IMR-90 (cell line): ENCODE data around the gene CAPSL. TPM values are rescaled to one million over a fixed set of nuclear protein-coding genes. Genes with fewer than 3 reads are reported as not detected.

Experiments
- ATAC-seq: fragments of 200-7000 bp; cut with Tn5 transposase; 2 replicates; pipeline ENCODE4 v1.9.1; 2020; ENCODE audit warnings: low read depth, mild to moderate bottlenecking, moderate library complexity
- BruUV-seq: library from RNA; stranded (reverse); fragments of 400-500 nt; replicated peaks from 2 replicates; lab custom pipeline; 2021; lab: Mats Ljungman, UMichigan
- CTCF ChIA-PET: fragments of 300-600 bp; formaldehyde crosslinking; extraction: SDS; loops from one replicate; lab custom pipeline; 2021; ENCODE audit warnings: antibody characterized with exemption; lab: Yijun Ruan, JAX
- POLR2A ChIA-PET: fragments of 300-600 bp; sonication (Branson Sonifier 250); formaldehyde crosslinking; loops from one replicate; lab custom pipeline; 2022; ENCODE audit warnings: antibody characterized with exemption; ENCODE audit not compliant: unreplicated experiment; lab: Charles Lee
- DNase-seq: peaks from one replicate; pipeline ENCODE4 v3.0.0; 2013
- H2AFZ ChIP-seq: replicated peaks from 2 replicates; pipeline ENCODE3; 2013; ENCODE audit warnings: low read length, mild to moderate bottlenecking; ENCODE audit not compliant: poor library complexity
- H2AK5ac ChIP-seq: 2 replicates; pipeline ENCODE4 v1.6.1; 2013; ENCODE audit warnings: low read depth, low read length, inconsistent platforms
- H2AK9ac ChIP-seq: replicated peaks from 2 replicates; pipeline ENCODE3; 2013; ENCODE audit warnings: mild to moderate bottlenecking, low read depth, low read length, moderate library complexity; ENCODE audit not compliant: poor library complexity
- H2BK120ac ChIP-seq: 2 replicates; pipeline ENCODE4 v1.6.1; 2013; ENCODE audit warnings: low read depth, low read length, inconsistent platforms
- H2BK15ac ChIP-seq: 3 replicates; pipeline ENCODE4 v1.6.1; 2013; ENCODE audit warnings: low read depth, low read length, inconsistent platforms
- H2BK20ac ChIP-seq: 2 replicates; pipeline ENCODE4 v1.6.1; 2013; ENCODE audit warnings: low read depth, mild to moderate bottlenecking, inconsistent platforms, low read length, moderate library complexity
- H2BK5ac ChIP-seq: 2 replicates; pipeline ENCODE4 v1.6.1; 2013; ENCODE audit warnings: mild to moderate bottlenecking, low read depth, low read length, inconsistent platforms; ENCODE audit not compliant: poor library complexity, severe bottlenecking
- H3K14ac ChIP-seq: replicated peaks from 2 replicates; pipeline ENCODE4 v1.6.1; 2013; ENCODE audit warnings: low read depth, low read length, inconsistent platforms
- H3K18ac ChIP-seq: 2 replicates; pipeline ENCODE4 v1.6.1; 2013; ENCODE audit warnings: low read depth, low read length, control low read depth
- H3K23ac ChIP-seq: 2 replicates; pipeline ENCODE4 v1.6.1; 2013; ENCODE audit warnings: low read depth, low read length, inconsistent platforms
- H3K27ac ChIP-seq: 2 replicates; pipeline ENCODE4 v1.5.1; 2013; ENCODE audit warnings: mild to moderate bottlenecking, control low read depth, low read length; ENCODE audit not compliant: insufficient read depth
- H3K27me3 ChIP-seq: 2 replicates; pipeline ENCODE4 v1.6.1; 2013; ENCODE audit warnings: low read length; ENCODE audit not compliant: control insufficient read depth, insufficient read depth
- H3K36me3 ChIP-seq: 2 replicates; pipeline ENCODE4 v1.6.1; 2013; ENCODE audit warnings: low read length, mixed read lengths; ENCODE audit not compliant: control insufficient read depth, insufficient read depth
- H3K4ac ChIP-seq: 2 replicates; pipeline ENCODE4 v1.6.1; 2013; ENCODE audit warnings: low read depth, low read length, inconsistent platforms
- H3K4me1 ChIP-seq: 2 replicates; pipeline ENCODE4 v1.6.1; 2013; ENCODE audit warnings: low read length, mixed read lengths; ENCODE audit not compliant: control insufficient read depth, insufficient read depth
- H3K4me2 ChIP-seq: 2 replicates; pipeline ENCODE4 v1.6.1; 2013; ENCODE audit warnings: low read depth, mild to moderate bottlenecking, control low read depth, low read length, moderate library complexity
- H3K4me3 ChIP-seq: 2 replicates; pipeline ENCODE4 v1.5.1; 2013; ENCODE audit warnings: low read depth, mild to moderate bottlenecking, control low read depth, low read length, moderate library complexity; ENCODE audit not compliant: insufficient read depth
- H3K56ac ChIP-seq: 2 replicates; pipeline ENCODE4 v1.6.1; 2013; ENCODE audit warnings: low read length, inconsistent platforms; ENCODE audit not compliant: insufficient read depth; ENCODE audit errors: extremely low read depth
- H3K79me1 ChIP-seq, 2 experiments: 2 replicates each; pipeline ENCODE4 v1.6.1; 2013; ENCODE audit warnings: low read length in 2 of 2, inconsistent platforms in 1 of 2, low read depth in 1 of 2
- H3K9ac ChIP-seq: 2 replicates; pipeline ENCODE4 v1.6.1; 2013; ENCODE audit warnings: low read depth, low read length, control low read depth
- H3K9me1 ChIP-seq: 2 replicates; pipeline ENCODE4 v1.6.1; 2013; ENCODE audit warnings: low read length, inconsistent platforms; ENCODE audit not compliant: insufficient read depth
- H3K9me3 ChIP-seq: 2 replicates; pipeline ENCODE4 v1.6.1; 2013; ENCODE audit warnings: low read length; ENCODE audit not compliant: control insufficient read depth, insufficient read depth
- H4K20me1 ChIP-seq: 2 replicates; pipeline ENCODE4 v1.6.1; 2013; ENCODE audit warnings: low read length, inconsistent platforms; ENCODE audit not compliant: insufficient read depth
- H4K5ac ChIP-seq: 2 replicates; pipeline ENCODE4 v1.6.1; 2013; ENCODE audit warnings: mild to moderate bottlenecking, low read depth, low read length, control low read depth
- H4K8ac ChIP-seq, 2 experiments: 2 replicates each; pipeline ENCODE4 v1.6.1; 2013; ENCODE audit warnings: low read depth in 2 of 2, low read length in 2 of 2, control low read depth in 1 of 2, inconsistent platforms in 1 of 2
- H4K91ac ChIP-seq: 2 replicates; pipeline ENCODE4 v1.6.1; 2013; ENCODE audit warnings: low read depth, low read length, inconsistent platforms; ENCODE audit not compliant: insufficient read depth
- BHLHE40 ChIP-seq: fragments of 150-350 bp; IDR thresholded peaks from 2 replicates; pipeline ENCODE4 v1.6.1; 2016; ENCODE audit warnings: mild to moderate bottlenecking, low read depth, low read length
- CEBPB ChIP-seq: IDR thresholded peaks from 2 replicates; pipeline ENCODE4 v1.6.1; 2012; ENCODE audit warnings: low read depth, low read length, improper control_type of control experiment
- CHD1 ChIP-seq: IDR thresholded peaks from 2 replicates; pipeline ENCODE4 v1.6.1; 2012; ENCODE audit warnings: low read depth, low read length, improper control_type of control experiment
- MAZ ChIP-seq: IDR thresholded peaks from 2 replicates; pipeline ENCODE4 v1.6.1; 2012; ENCODE audit warnings: low read depth, mild to moderate bottlenecking, low read length, improper control_type of control experiment, moderate library complexity, borderline replicate concordance
- NFE2L2 ChIP-seq: fragments of 150-350 bp; IDR thresholded peaks from 2 replicates; pipeline ENCODE4 v1.6.1; 2016; ENCODE audit warnings: low read depth, mild to moderate bottlenecking, low read length
- POLR2A ChIP-seq: IDR thresholded peaks from 2 replicates; pipeline ENCODE4 v1.6.1; 2012; ENCODE audit warnings: mild to moderate bottlenecking, low read depth, low read length
- RAD21 ChIP-seq: IDR thresholded peaks from 2 replicates; pipeline ENCODE4 v1.6.1; 2012; ENCODE audit warnings: low read length, improper control_type of control experiment
- RCOR1 ChIP-seq: IDR thresholded peaks from 2 replicates; pipeline ENCODE4 v1.6.1; 2012; ENCODE audit warnings: mild to moderate bottlenecking, low read length, improper control_type of control experiment; ENCODE audit not compliant: insufficient replicate concordance
- SMC3 ChIP-seq: fragments of 150-350 bp; IDR thresholded peaks from 2 replicates; pipeline ENCODE4 v1.6.1; 2016; ENCODE audit warnings: low read depth, mild to moderate bottlenecking, antibody characterized with exemption, low read length, moderate library complexity
- WGBS, 2 experiments: methylation state at CpG; one replicate each; pipeline versions ENCODE4 v1.1.5 to v1.1.7; 2013; ENCODE audit warnings: missing lambda C conversion rate in 2 of 2; ENCODE audit not compliant: insufficient read length in 1 of 2; ENCODE audit errors: extremely low coverage in 2 of 2; 5-methylcytosine and 5-hydroxymethylcytosine counted together
- dilution Hi-C: fragments of 300-500 bp; cut with HindIII; formaldehyde crosslinking; loops from one replicate; pipeline ENCODE4 v1.14.3; 2018; ENCODE audit warnings: low sequenced_read_pairs; ENCODE audit not compliant: unreplicated experiment
- in situ Hi-C: fragments of 300-500 bp; cut with MboI; formaldehyde crosslinking; loops from 3 replicates; pipeline ENCODE4 v1.14.3; 2019; ENCODE audit warnings: low sequenced_read_pairs, inconsistent platforms, mixed read lengths
- intact Hi-C: fragments of 100-400 bp; cut with micrococcal nuclease; formaldehyde crosslinking; loops from 2 replicates; pipeline ENCODE4 v1.10.0; 2022
- polyA plus RNA-seq, 3 experiments: library from polyadenylated mRNA; depleted of rRNA; stranded (reverse); fragments of >200 nt; gene quantifications; 2 replicates each; pipeline ENCODE4 v1.2.3, GENCODE V29; 2012; ENCODE audit warnings: low replicate concordance in 1 of 3
- total RNA-seq: library from RNA; depleted of rRNA; stranded (reverse); fragments of >200 nt; gene quantifications from 2 replicates; pipeline ENCODE4 v1.2.3, GENCODE V29; 2012
- TF ChIP-seq, protein P1 (sequence below): fragments of 150-350 bp; IDR thresholded peaks from 2 replicates; pipeline ENCODE4 v1.6.1; 2016; ENCODE audit warnings: low read depth, mild to moderate bottlenecking, low read length, moderate library complexity, borderline replicate concordance
- TF ChIP-seq, protein P2 (sequence below): conservative IDR thresholded peaks from 2 replicates; pipeline ENCODE4 v1.5.1; 2012; ENCODE audit warnings: mild to moderate bottlenecking, low read depth, low read length, improper control_type of control experiment
- TF ChIP-seq, protein P3 (sequence below): fragments of 150-350 bp; IDR thresholded peaks from 2 replicates; pipeline ENCODE4 v1.6.1; 2017; ENCODE audit warnings: mild to moderate bottlenecking, antibody characterized with exemption, low read length, low read depth

CAPSL gene
- total and polyA plus RNA-seq, 2 of the 4 experiments (the other 2 are of a cell fraction) = 0.09 TPM; not detected in 1

DNA sequence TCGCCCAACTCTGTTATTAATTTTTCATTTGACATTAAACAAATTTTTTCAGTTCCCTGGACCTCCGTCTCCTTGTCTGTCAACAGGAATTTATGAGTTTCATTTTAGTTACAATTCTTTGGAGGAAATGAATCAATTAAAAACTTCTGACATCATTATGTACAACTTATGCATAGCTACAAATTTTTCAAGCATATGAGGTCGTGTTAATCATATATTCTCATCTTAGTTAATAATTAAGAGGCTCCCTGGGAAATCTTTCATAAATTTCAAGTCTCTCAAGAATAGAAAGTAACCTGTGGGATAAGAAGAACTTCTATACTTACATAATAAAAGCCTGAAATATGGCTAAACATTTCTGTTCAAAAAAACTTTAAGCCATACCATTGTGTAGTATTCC is 49.4 kb upstream of the CAPSL start:
- H4K5ac ChIP-seq = no peak overlapping the region
- no peaks in the 10 kb centered on the region for H3K9me1 ChIP-seq
- no peak overlapping the region for H4K8ac ChIP-seq
- no peak overlapping the region for H3K14ac ChIP-seq
- H2BK5ac ChIP-seq = no peak overlapping the region
- ATAC-seq (no peak), DNase-seq (no peak)
- no peaks in the 10 kb centered on the region for H3K79me1 ChIP-seq
- no peak overlapping the region for H3K18ac ChIP-seq
- H3K56ac ChIP-seq = no peak overlapping the region
- H2AK5ac ChIP-seq = no peak overlapping the region
- H3K36me3 ChIP-seq = no peaks in the 10 kb centered on the region
- no peak overlapping the region for H4K91ac ChIP-seq
- dilution Hi-C loops (no loop called here), in situ Hi-C loops (no loop called here), intact Hi-C loops (no loop called here)
- no CpG with 5 or more reads among the region's 3 CpGs for WGBS, 2 experiments
- no TSS peak for BruUV-seq
- H4K20me1 ChIP-seq = no peaks in the 10 kb centered on the region
- TF ChIP-seq POLR2A = no peak
- no peak for TF ChIP-seq RCOR1
- TF ChIP-seq, protein P1, sequence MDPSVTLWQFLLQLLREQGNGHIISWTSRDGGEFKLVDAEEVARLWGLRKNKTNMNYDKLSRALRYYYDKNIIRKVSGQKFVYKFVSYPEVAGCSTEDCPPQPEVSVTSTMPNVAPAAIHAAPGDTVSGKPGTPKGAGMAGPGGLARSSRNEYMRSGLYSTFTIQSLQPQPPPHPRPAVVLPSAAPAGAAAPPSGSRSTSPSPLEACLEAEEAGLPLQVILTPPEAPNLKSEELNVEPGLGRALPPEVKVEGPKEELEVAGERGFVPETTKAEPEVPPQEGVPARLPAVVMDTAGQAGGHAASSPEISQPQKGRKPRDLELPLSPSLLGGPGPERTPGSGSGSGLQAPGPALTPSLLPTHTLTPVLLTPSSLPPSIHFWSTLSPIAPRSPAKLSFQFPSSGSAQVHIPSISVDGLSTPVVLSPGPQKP = no peak
- no peak for TF ChIP-seq CEBPB
- TF ChIP-seq MAZ = no peak
- no peak for TF ChIP-seq SMC3
- no peak for TF ChIP-seq RAD21
- TF ChIP-seq, protein P2, sequence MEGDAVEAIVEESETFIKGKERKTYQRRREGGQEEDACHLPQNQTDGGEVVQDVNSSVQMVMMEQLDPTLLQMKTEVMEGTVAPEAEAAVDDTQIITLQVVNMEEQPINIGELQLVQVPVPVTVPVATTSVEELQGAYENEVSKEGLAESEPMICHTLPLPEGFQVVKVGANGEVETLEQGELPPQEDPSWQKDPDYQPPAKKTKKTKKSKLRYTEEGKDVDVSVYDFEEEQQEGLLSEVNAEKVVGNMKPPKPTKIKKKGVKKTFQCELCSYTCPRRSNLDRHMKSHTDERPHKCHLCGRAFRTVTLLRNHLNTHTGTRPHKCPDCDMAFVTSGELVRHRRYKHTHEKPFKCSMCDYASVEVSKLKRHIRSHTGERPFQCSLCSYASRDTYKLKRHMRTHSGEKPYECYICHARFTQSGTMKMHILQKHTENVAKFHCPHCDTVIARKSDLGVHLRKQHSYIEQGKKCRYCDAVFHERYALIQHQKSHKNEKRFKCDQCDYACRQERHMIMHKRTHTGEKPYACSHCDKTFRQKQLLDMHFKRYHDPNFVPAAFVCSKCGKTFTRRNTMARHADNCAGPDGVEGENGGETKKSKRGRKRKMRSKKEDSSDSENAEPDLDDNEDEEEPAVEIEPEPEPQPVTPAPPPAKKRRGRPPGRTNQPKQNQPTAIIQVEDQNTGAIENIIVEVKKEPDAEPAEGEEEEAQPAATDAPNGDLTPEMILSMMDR = no peak
- TF ChIP-seq CHD1 = no peak
- TF ChIP-seq, protein P3, sequence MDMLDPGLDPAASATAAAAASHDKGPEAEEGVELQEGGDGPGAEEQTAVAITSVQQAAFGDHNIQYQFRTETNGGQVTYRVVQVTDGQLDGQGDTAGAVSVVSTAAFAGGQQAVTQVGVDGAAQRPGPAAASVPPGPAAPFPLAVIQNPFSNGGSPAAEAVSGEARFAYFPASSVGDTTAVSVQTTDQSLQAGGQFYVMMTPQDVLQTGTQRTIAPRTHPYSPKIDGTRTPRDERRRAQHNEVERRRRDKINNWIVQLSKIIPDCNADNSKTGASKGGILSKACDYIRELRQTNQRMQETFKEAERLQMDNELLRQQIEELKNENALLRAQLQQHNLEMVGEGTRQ = no peak
- TF ChIP-seq BHLHE40 = no peak
- TF ChIP-seq NFE2L2 = no peak
- no peak overlapping the region for H2AFZ ChIP-seq
- no peak overlapping the region for H3K4ac ChIP-seq
- ChIA-PET CTCF (no interaction called here), POLR2A (no interaction called here)
- no peaks in the 10 kb centered on the region for H3K9me3 ChIP-seq
- H3K4me1 ChIP-seq = no peaks in the 10 kb centered on the region
- H3K9ac ChIP-seq = no peak overlapping the region
- no peak overlapping the region for H3K4me2 ChIP-seq
- no peak overlapping the region for H2BK20ac ChIP-seq
- no peak overlapping the region for H3K23ac ChIP-seq
- H2BK15ac ChIP-seq = no peak overlapping the region
- no peak overlapping the region for H2BK120ac ChIP-seq
- H2AK9ac ChIP-seq = no peak overlapping the region
- no peak overlapping the region for H3K4me3 ChIP-seq
- no peak overlapping the region for H3K27ac ChIP-seq
- peaks cover 2% of the 10 kb centered on the region for H3K27me3 ChIP-seq
